HUES48 (cell line): ENCODE data around the gene TMED6.
"Not testable (repeated sequence)": the region's sequence is repeated elsewhere in the genome, so short reads cannot be mapped to it uniquely, and the experiment has no call there.

Experiments
- H3K27ac ChIP-seq: one replicate; pipeline ENCODE4 v1.7.0; 2013; ENCODE audit warnings: low read depth, low read length, inconsistent platforms
- H3K27me3 ChIP-seq: 2 replicates; pipeline ENCODE4 v1.6.1; 2013; ENCODE audit warnings: mild to moderate bottlenecking, low read length; ENCODE audit not compliant: control insufficient read depth, insufficient read depth
- H3K36me3 ChIP-seq: 2 replicates; pipeline ENCODE4 v1.6.1; 2013; ENCODE audit warnings: low read length; ENCODE audit not compliant: control insufficient read depth, insufficient read depth
- H3K4me1 ChIP-seq: 2 replicates; pipeline ENCODE4 v1.6.1; 2013; ENCODE audit warnings: mild to moderate bottlenecking, low read length; ENCODE audit not compliant: control insufficient read depth, insufficient read depth
- H3K4me3 ChIP-seq: 2 replicates; pipeline ENCODE4 v1.5.1; 2013; ENCODE audit warnings: mild to moderate bottlenecking, low read depth, low read length
- H3K9ac ChIP-seq: 2 replicates; pipeline ENCODE4 v1.6.1; 2013; ENCODE audit warnings: mild to moderate bottlenecking, low read depth, low read length, moderate library complexity
- H3K9me3 ChIP-seq: 2 replicates; pipeline ENCODE4 v1.6.1; 2013; ENCODE audit warnings: low read length; ENCODE audit not compliant: control insufficient read depth, insufficient read depth

The TMED6 gene

GRCh38 chr16:69301187-69301586 is 50.4 kb downstream of the TMED6 start:
- H3K36me3 ChIP-seq, result peaks cover 23% of the 10 kb centered on the region
- H3K4me1 ChIP-seq, result no peaks in the 10 kb centered on the region
- no peaks in the 10 kb centered on the region for H3K27me3 ChIP-seq
- no peak overlapping the region for H3K27ac ChIP-seq
- no peaks in the 10 kb centered on the region for H3K9me3 ChIP-seq
- H3K4me3 ChIP-seq, result no peak overlapping the region
- no peak overlapping the region for H3K9ac ChIP-seq

GRCh38 chr16:69298261-69298660 is 53.3 kb downstream of the TMED6 start:
- Histone ChIP-seq H3K27me3 (no peaks in the 10 kb centered on the region), H3K36me3 (peaks cover 20% of the 10 kb centered on the region), H3K9ac (no peak overlapping the region), H3K9me3 (no peaks in the 10 kb centered on the region), H3K27ac (no peak overlapping the region), H3K4me3 (no peak overlapping the region), H3K4me1 (no peaks in the 10 kb centered on the region)

- H3K9ac ChIP-seq, H3K4me3 ChIP-seq, H3K27ac ChIP-seq, H3K4me1 ChIP-seq, H3K27me3 ChIP-seq, H3K9me3 ChIP-seq: not testable (repeated sequence)
- peaks cover 20% of the 10 kb centered on the region for H3K36me3 ChIP-seq
Observed at GRCh38 chr16:69296771-69297170, 54.8 kb downstream of the TMED6 start.

GRCh38 chr16:69294051-69294450 is 57.5 kb downstream of the TMED6 start:
- Histone ChIP-seq H3K36me3 (no peaks in the 10 kb centered on the region), H3K4me3 (no peak overlapping the region), H3K9ac (no peak overlapping the region), H3K4me1 (no peaks in the 10 kb centered on the region), H3K9me3 (no peaks in the 10 kb centered on the region), H3K27me3 (no peaks in the 10 kb centered on the region), H3K27ac (no peak overlapping the region)

GRCh38 chr16:69293401-69293800 is 58.2 kb downstream of the TMED6 start:
- Histone ChIP-seq H3K9ac (no peak overlapping the region), H3K4me3 (no peak overlapping the region), H3K9me3 (no peaks in the 10 kb centered on the region), H3K27ac (no peak overlapping the region), H3K27me3 (no peaks in the 10 kb centered on the region), H3K4me1 (no peaks in the 10 kb centered on the region), H3K36me3 (peaks cover 3% of the 10 kb centered on the region; the same call in 1 of the 2 replicates)
